ENCODE data around the gene SPATA12.

DNA sequence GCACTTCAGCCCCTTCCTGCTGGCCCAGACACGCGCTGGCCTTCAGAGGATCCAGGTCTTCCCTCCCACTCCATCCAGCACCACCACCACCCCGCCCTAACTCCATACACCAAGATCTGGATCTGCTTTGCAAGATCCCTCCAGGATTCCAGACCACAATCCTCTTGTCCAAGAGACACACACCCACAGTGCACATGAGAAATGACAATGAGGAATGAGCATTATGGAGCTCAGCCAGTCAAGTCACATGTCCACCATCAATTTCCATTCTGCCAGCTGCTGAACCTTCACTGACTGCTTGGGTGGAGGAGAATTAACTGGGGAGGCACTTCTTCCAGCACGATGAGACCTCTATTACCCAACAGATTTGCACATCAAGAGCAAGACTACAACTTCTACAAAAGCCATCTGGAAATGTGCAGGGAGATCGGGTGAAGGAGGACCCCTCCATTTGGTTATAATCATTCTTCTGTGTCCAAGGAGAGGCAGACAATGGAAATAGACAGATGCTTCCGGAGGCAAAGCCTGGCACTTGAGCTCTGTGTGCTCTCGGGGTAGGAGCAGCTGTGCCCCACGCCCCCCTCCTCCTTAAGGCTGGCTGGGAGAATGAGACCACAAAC is 12.3 kb upstream of the SPATA12 start:
- TF ChIP-seq, protein P1, sequence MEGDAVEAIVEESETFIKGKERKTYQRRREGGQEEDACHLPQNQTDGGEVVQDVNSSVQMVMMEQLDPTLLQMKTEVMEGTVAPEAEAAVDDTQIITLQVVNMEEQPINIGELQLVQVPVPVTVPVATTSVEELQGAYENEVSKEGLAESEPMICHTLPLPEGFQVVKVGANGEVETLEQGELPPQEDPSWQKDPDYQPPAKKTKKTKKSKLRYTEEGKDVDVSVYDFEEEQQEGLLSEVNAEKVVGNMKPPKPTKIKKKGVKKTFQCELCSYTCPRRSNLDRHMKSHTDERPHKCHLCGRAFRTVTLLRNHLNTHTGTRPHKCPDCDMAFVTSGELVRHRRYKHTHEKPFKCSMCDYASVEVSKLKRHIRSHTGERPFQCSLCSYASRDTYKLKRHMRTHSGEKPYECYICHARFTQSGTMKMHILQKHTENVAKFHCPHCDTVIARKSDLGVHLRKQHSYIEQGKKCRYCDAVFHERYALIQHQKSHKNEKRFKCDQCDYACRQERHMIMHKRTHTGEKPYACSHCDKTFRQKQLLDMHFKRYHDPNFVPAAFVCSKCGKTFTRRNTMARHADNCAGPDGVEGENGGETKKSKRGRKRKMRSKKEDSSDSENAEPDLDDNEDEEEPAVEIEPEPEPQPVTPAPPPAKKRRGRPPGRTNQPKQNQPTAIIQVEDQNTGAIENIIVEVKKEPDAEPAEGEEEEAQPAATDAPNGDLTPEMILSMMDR (conservative IDR thresholded peaks at IDR 0.05; ENCODE audit: low read length), result no peak
- TF ChIP-seq EZH2phosphoT487 (IDR thresholded peaks at IDR 0.05; ENCODE audit: borderline replicate concordance), result no peak
